ENCODE data around the gene HELZ2.

HELZ2 gene

DNA sequence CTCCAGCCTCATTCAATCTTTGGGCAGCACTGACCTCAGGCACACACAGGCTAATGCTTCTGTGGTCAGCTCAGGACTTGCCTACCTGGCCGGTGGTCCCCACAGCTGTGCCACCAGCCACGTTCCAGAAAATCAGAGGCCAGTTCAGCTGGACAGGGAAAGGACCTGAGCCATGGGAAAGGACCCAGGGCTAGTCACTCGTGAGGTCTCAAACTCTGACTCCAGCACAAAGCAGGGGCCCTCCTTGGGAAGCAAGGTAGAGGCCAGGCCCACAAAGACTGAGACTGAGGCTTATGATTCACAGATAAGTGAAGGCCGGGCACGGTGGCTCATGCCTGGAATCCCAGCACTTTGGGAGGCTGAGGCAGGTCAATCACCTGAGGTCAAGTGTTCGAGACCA lies 22.4 kb upstream of the HELZ2 start:
- DNase-seq, result no peak

DNA sequence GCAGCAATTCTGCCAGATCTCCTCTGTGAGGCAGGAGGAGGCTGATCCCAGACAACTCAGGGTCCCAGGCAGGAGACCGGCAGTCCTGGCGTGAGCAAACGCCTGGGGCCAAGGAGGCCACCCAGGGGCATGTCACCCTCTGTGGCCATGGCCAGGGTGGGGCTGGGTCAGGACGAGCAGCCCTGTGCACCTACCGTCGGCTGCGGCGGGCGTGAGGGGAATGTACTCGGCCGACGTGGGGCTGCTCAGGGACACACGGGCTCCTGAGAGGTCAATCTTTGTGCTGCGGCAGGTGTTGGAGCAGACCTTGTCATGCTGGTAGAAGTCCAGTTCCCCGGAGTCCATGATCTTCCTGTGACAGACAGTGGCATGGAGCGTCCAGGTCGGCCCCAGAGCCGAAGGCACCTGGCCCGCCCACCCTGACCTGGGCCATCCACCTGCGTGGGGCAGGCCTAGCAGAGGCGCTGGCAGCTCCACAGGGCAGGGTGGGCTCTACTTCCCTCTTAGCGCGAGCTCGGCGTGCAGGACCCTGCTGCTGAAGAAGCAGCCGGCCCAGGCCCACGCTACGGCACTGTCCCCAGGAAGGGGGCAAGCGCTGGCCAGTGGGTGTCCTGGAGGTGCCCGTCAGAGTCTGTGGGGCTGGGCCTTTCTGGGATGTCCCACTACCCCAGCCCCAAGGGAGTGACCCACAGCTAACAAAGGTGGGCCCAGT lies 21.5 kb upstream of the HELZ2 start:
- no peak for DNase-seq

- DNase-seq, result no peak
Observed at GRCh38 chr20:63594043-63594561, 20.1 kb upstream of the HELZ2 start.

GRCh38 chr20:63592661-63593060 lies 18.6 kb upstream of the HELZ2 start:
- no peak for DNase-seq

- no peak for DNase-seq
Observed at GRCh38 chr20:63591786-63592355, 17.8 kb upstream of the HELZ2 start.

GRCh38 chr20:63591147-63591533 lies 17.1 kb upstream of the HELZ2 start:
- DNase-seq, result no peak

- no peak for DNase-seq
Observed at GRCh38 chr20:63590218-63591146, 16.4 kb upstream of the HELZ2 start.

- no peak for DNase-seq
Observed at GRCh38 chr20:63589261-63590217, 15.5 kb upstream of the HELZ2 start.

GRCh38 chr20:63588641-63589041 lies 14.6 kb upstream of the HELZ2 start:
- no peak for DNase-seq

GRCh38 chr20:63587776-63588591 lies 13.9 kb upstream of the HELZ2 start:
- no peak for DNase-seq

- DNase-seq, result no peak
Observed at GRCh38 chr20:63587256-63587655, 13.2 kb upstream of the HELZ2 start.

DNA sequence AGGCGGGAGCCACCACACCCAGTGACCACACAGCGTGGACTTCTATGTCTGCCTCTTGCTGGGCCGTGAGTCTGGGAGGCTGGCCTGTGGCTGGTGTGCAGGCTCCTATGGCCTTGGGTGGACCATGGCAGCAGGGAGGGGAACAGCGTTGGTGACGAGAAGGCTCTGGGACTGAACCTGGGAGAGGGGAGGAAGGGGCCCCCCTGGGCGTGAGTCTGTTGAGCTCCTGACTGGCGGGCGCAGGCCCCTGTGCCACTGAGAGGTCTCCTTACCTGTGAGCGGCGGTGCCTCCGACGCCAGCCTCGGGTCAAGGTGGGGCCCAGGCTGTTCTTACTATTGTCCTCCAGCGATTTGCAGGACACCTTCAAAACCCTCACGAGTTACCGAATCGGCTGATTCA lies 12.8 kb upstream of the HELZ2 start:
- DNase-seq, result no peak

- no peak for DNase-seq
Observed at GRCh38 chr20:63585616-63586565, 11.9 kb upstream of the HELZ2 start.

GRCh38 chr20:63582382-63583063 lies 8.5 kb upstream of the HELZ2 start:
- DNase-seq, result no peak

DNA sequence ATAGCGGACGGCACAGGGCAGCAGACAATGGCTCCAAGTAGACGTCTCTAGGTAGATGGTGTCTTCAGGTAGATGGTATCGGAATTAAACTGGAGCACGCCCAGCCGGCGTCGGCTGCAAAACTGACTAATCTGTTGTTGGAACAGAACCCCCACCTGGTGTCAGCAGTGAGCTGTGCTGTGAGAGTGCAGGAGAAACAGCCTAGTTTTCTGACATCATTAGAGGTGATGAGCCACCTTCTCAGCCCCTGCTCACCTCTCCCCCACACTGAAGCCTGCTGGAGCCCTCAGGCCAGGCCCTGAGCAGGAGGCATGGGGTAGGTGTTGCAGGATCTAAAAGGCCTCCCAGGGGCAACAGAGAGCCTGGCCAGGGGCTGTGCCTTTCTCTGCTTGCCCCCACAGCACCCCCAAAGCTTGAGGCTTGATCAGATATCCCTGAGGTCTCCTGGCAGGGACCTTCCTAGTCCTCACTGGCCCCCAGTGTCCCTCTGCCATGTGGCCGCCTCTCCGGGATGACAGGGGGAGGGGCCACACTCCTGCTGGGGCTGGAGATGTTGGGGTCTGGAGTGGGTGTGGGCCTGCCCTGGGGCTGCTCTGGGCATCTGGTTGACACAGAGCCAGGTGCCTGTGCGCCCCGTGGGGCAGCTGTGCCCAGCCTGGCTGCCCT lies 6.9 kb upstream of the HELZ2 start:
- DNase-seq, result peak; percentile 70

- DNase-seq, result no peak
Observed at GRCh38 chr20:63579017-63579694, 5.1 kb upstream of the HELZ2 start.

GRCh38 chr20:63578224-63579016 lies 4.4 kb upstream of the HELZ2 start:
- DNase-seq, result no peak

All from activated naive CD4-positive, alpha-beta T cell treated with Interleukin-2 at 50 U/mL for 16 hours (primary cell).